Loucy (cell line): Measurements from ENCODE around the gene VWF.

Source experiments
- H2AFZ ChIP-seq: fragments of 200-600 bp; sonication (generic); 2 replicates; pipeline ENCODE4 v1.6.0; 2016; ENCODE audit warnings: antibody characterized with exemption, mild to moderate bottlenecking, low read length, moderate library complexity
- H3F3A ChIP-seq: fragments of 200-600 bp; 2 replicates; pipeline ENCODE4 v1.6.0; 2016; ENCODE audit warnings: antibody characterized with exemption, low read depth, mild to moderate bottlenecking
- H3K27me3 ChIP-seq: fragments of 200-600 bp; sonication (generic); 2 replicates; pipeline ENCODE4 v1.6.1; 2014; ENCODE audit warnings: low read length, mild to moderate bottlenecking; ENCODE audit not compliant: insufficient read depth, poor library complexity, severe bottlenecking
- H3K36me3 ChIP-seq: fragments of 200-600 bp; sonication (generic); 2 replicates; pipeline ENCODE4 v1.6.1; 2016; ENCODE audit warnings: low read length; ENCODE audit not compliant: insufficient read depth
- H3K4me1 ChIP-seq: fragments of 200-600 bp; sonication (generic); 2 replicates; pipeline ENCODE4 v1.5.1; 2014; ENCODE audit warnings: low read length, mild to moderate bottlenecking; ENCODE audit not compliant: insufficient read depth, poor library complexity, severe bottlenecking
- H3K4me2 ChIP-seq: fragments of 200-600 bp; sonication (generic); 2 replicates; pipeline ENCODE4 v1.6.0; 2014; ENCODE audit warnings: antibody characterized with exemption, low read length, low read depth, mild to moderate bottlenecking; ENCODE audit not compliant: poor library complexity, severe bottlenecking
- H3K4me3 ChIP-seq: fragments of 200-600 bp; sonication (generic); 2 replicates; pipeline ENCODE4 v1.5.1; 2014; ENCODE audit warnings: low read length, mild to moderate bottlenecking, mixed read lengths; ENCODE audit not compliant: poor library complexity, severe bottlenecking
- H3K79me2 ChIP-seq: fragments of 200-600 bp; sonication (generic); 2 replicates; pipeline ENCODE4 v1.6.1; 2014; ENCODE audit warnings: low read length; ENCODE audit not compliant: insufficient read depth
- H3K9ac ChIP-seq: fragments of 200-600 bp; sonication (generic); 2 replicates; pipeline ENCODE4 v1.6.0; 2014; ENCODE audit warnings: mild to moderate bottlenecking, low read depth, low read length, moderate library complexity; ENCODE audit not compliant: poor library complexity, severe bottlenecking
- H3K9me2 ChIP-seq: fragments of 200-600 bp; sonication (generic); replicated peaks from 2 replicates; pipeline ENCODE4 v1.6.1; 2016; ENCODE audit warnings: low read depth, low read length, mixed read lengths
- H3K9me3 ChIP-seq: fragments of 200-600 bp; sonication (generic); 2 replicates; pipeline ENCODE4 v1.6.1; 2014; ENCODE audit warnings: mild to moderate bottlenecking, antibody characterized with exemption, low read length, low read depth; ENCODE audit not compliant: insufficient read depth
- H4K20me1 ChIP-seq: fragments of 200-600 bp; sonication (generic); 2 replicates; pipeline ENCODE4 v1.6.0; 2014; ENCODE audit warnings: antibody characterized with exemption, low read length, mild to moderate bottlenecking; ENCODE audit not compliant: insufficient read depth, poor library complexity, severe bottlenecking
- EZH2phosphoT487 ChIP-seq: fragments of 200-600 bp; IDR thresholded peaks from 2 replicates; pipeline ENCODE4 v1.6.1; 2018; ENCODE audit warnings: antibody characterized with exemption, mild to moderate bottlenecking, moderate library complexity, borderline replicate concordance
- TF ChIP-seq, protein P1 (sequence below): fragments of 200-600 bp; sonication (generic); conservative IDR thresholded peaks from 2 replicates; pipeline ENCODE4 v1.5.1; 2014; ENCODE audit warnings: mild to moderate bottlenecking, antibody characterized with exemption, low read length

The VWF gene

GRCh38 chr12:6095269-6095668, 29.2 kb downstream of the VWF start:
- Histone ChIP-seq H3K79me2 (no peaks in the 10 kb centered on the region), H4K20me1 (no peaks in the 10 kb centered on the region), H3F3A (no peaks in the 10 kb centered on the region), H3K4me2 (no peak overlapping the region), H3K27me3 (no peaks in the 10 kb centered on the region), H3K9me2 (no peaks in the 10 kb centered on the region), H2AFZ (no peak overlapping the region), H3K4me1 (peaks cover 9% of the 10 kb centered on the region), H3K36me3 (no peaks in the 10 kb centered on the region), H3K4me3 (no peak overlapping the region), H3K9ac (no peak overlapping the region), H3K9me3 (no peaks in the 10 kb centered on the region)
- TF ChIP-seq EZH2phosphoT487: no peak
- TF ChIP-seq, protein P1, sequence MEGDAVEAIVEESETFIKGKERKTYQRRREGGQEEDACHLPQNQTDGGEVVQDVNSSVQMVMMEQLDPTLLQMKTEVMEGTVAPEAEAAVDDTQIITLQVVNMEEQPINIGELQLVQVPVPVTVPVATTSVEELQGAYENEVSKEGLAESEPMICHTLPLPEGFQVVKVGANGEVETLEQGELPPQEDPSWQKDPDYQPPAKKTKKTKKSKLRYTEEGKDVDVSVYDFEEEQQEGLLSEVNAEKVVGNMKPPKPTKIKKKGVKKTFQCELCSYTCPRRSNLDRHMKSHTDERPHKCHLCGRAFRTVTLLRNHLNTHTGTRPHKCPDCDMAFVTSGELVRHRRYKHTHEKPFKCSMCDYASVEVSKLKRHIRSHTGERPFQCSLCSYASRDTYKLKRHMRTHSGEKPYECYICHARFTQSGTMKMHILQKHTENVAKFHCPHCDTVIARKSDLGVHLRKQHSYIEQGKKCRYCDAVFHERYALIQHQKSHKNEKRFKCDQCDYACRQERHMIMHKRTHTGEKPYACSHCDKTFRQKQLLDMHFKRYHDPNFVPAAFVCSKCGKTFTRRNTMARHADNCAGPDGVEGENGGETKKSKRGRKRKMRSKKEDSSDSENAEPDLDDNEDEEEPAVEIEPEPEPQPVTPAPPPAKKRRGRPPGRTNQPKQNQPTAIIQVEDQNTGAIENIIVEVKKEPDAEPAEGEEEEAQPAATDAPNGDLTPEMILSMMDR: no peak

DNA sequence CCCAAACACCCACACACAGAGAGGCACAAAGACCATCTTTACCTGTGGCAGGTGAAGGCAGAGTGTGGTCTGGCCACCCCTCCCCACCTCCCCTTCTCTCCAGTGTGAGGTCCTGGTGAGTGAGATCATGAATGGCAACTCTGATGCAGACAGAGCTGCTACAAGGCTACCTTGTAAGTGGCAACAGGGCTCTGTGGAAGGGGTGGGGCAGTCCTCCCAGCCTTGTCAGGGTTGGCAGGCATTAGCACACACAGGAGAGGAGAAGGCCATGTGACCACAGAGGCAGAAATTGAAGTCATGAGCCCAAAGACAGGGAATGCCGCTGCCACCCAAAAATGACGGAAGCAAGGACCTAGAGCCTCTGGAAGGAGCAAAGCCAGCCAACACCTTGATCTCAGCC, 30.7 kb downstream of the VWF start:
- Histone ChIP-seq H3K79me2 (no peaks in the 10 kb centered on the region), H2AFZ (no peak overlapping the region), H3K9ac (no peak overlapping the region), H4K20me1 (no peaks in the 10 kb centered on the region), H3K4me1 (peaks cover 9% of the 10 kb centered on the region), H3K9me2 (no peaks in the 10 kb centered on the region), H3K4me2 (no peak overlapping the region), H3K4me3 (no peak overlapping the region), H3K9me3 (no peaks in the 10 kb centered on the region), H3F3A (no peaks in the 10 kb centered on the region), H3K27me3 (no peaks in the 10 kb centered on the region), H3K36me3 (no peaks in the 10 kb centered on the region)
- TF ChIP-seq EZH2phosphoT487: no peak
- TF ChIP-seq, protein P1: no peak

- H3K4me2 ChIP-seq: no peak overlapping the region
- H3K4me3 ChIP-seq: no peak overlapping the region
- peaks cover 8% of the 10 kb centered on the region for H3K4me1 ChIP-seq
- no peaks in the 10 kb centered on the region for H4K20me1 ChIP-seq
- H2AFZ ChIP-seq: no peak overlapping the region
- TF ChIP-seq, protein P1: no peak
- no peak for TF ChIP-seq EZH2phosphoT487
- H3K9ac ChIP-seq: no peak overlapping the region
- no peaks in the 10 kb centered on the region for H3K27me3 ChIP-seq
- H3K9me3 ChIP-seq: no peaks in the 10 kb centered on the region
- H3K36me3 ChIP-seq: no peaks in the 10 kb centered on the region
- no peaks in the 10 kb centered on the region for H3K9me2 ChIP-seq
- no peaks in the 10 kb centered on the region for H3F3A ChIP-seq
- no peaks in the 10 kb centered on the region for H3K79me2 ChIP-seq
Measured at GRCh38 chr12:6092784-6093722, 31.4 kb downstream of the VWF start.
